Colonic mucosa (tissue), 4 donors: ENCODE results near the gene NDUFS4. TPM values are rescaled to one million over a fixed set of nuclear protein-coding genes. Genes with fewer than 3 reads are reported as not detected.
"Not testable (repeated sequence)": the region's sequence is repeated elsewhere in the genome, so short reads cannot be mapped to it uniquely, and the experiment has no call there.

Experiments
- DNase-seq: peaks from one replicate; pipeline ENCODE4 v3.0.0-alpha.2; 2020
- H3K27ac ChIP-seq: fragments of 200-600 bp; one replicate; pipeline ENCODE4 v1.8.0; 2021
- H3K27me3 ChIP-seq: fragments of 200-600 bp; one replicate; pipeline ENCODE4 v1.8.0; 2021
- H3K36me3 ChIP-seq: fragments of 200-600 bp; one replicate; pipeline ENCODE4 v1.8.0; 2021
- H3K4me1 ChIP-seq: fragments of 200-600 bp; one replicate; pipeline ENCODE4 v1.8.0; 2021; ENCODE audit warnings: mild to moderate bottlenecking
- H3K4me3 ChIP-seq: fragments of 200-600 bp; one replicate; pipeline ENCODE4 v1.8.0; 2021
- H3K9ac ChIP-seq, 2 donors: one replicate each; pipeline ENCODE4 v1.7.0; 2013; ENCODE audit warnings: control low read depth in 2 of 2, low read depth in 2 of 2, low read length in 2 of 2
- H3K9me3 ChIP-seq: fragments of 200-600 bp; one replicate; pipeline ENCODE4 v1.8.0; 2021
- intact Hi-C: fragments of 100-400 bp; cut with DNase I; formaldehyde crosslinking; loops from one replicate; pipeline ENCODE4 v1.14.1; 2022
- total RNA-seq, 2 donors: library from RNA; stranded (reverse); fragmentation: NEBNext Ultra II Directional in 1 of 2; extraction: Animal tissue kit (Norgen Biotek cat#: 25700) in 1 of 2; gene quantifications; one replicate each; pipeline ENCODE4 v1.2.1, GENCODE V29; 2021
- TF ChIP-seq, protein P1 (sequence below): fragments of 200-600 bp; IDR thresholded peaks from one replicate; pipeline ENCODE4 v1.8.0; 2022; ENCODE audit warnings: antibody characterized with exemption, mild to moderate bottlenecking
- donor health status: healthy.
- donor health status: DM: no; HTN: no; CAD: no.
- donor health status: DM: no; HTN: no; CAD: no.

NDUFS4 gene
- total RNA-seq, 2 donors from 2014 or later = 87.5 to 119 TPM

DNA sequence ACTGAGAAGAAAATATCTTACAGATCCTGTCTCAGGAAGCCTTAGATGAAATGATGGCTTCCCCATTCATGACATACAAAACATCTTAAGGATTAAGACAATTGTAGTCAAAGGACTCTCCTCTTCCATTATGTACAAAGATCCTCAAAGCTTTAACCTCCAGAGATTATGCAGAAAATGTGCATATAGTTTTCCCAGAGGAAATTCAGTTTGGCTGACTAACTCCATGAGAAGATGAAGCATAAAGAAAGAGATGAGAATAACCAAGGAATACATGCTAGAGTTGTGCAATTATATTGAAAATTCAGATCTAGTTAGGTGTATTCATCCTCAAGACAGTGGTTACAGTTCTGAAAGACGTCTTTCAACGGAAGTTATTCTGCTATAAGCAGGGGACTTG, 18.6 kb upstream of the NDUFS4 start:
- Histone ChIP-seq H3K9me3 (no peaks in the 10 kb centered on the region), H3K36me3 (no peaks in the 10 kb centered on the region), H3K9ac (no peak overlapping the region), H3K4me1 (no peaks in the 10 kb centered on the region), H3K27ac (no peak overlapping the region), H3K4me3 (no peak overlapping the region), H3K27me3 (no peaks in the 10 kb centered on the region)
- intact Hi-C loops = no loop called here
- DNase-seq = no peak
- TF ChIP-seq, protein P1, sequence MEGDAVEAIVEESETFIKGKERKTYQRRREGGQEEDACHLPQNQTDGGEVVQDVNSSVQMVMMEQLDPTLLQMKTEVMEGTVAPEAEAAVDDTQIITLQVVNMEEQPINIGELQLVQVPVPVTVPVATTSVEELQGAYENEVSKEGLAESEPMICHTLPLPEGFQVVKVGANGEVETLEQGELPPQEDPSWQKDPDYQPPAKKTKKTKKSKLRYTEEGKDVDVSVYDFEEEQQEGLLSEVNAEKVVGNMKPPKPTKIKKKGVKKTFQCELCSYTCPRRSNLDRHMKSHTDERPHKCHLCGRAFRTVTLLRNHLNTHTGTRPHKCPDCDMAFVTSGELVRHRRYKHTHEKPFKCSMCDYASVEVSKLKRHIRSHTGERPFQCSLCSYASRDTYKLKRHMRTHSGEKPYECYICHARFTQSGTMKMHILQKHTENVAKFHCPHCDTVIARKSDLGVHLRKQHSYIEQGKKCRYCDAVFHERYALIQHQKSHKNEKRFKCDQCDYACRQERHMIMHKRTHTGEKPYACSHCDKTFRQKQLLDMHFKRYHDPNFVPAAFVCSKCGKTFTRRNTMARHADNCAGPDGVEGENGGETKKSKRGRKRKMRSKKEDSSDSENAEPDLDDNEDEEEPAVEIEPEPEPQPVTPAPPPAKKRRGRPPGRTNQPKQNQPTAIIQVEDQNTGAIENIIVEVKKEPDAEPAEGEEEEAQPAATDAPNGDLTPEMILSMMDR = no peak

DNA sequence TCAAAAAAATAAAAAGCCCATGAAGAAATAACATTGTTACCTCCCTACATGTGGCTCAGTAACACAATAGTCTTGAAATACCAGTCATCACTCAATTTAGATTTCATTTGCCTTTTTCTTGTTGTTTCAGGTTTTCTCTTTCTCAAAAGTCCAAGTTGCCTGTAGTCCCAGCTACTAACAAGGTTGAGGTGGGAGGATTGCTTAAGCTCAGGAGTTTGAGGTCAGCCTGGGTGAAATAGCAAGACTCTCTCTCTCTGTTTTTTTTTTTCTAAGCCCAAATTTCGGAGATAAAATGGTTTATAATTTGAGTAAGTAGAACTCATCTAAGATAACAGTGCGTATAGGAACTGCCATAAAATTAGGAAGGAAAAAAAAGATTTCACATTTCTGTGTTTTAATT, 17.5 kb upstream of the NDUFS4 start:
- no peaks in the 10 kb centered on the region for H3K36me3 ChIP-seq
- H3K4me1 ChIP-seq = peaks cover 7% of the 10 kb centered on the region
- H3K9ac ChIP-seq = no peak overlapping the region
- DNase-seq = no peak
- H3K27ac ChIP-seq = no peak overlapping the region
- H3K9me3 ChIP-seq = no peaks in the 10 kb centered on the region
- H3K27me3 ChIP-seq = no peaks in the 10 kb centered on the region
- H3K4me3 ChIP-seq = no peak overlapping the region
- intact Hi-C loops = no loop called here
- TF ChIP-seq, protein P1 = no peak

DNA sequence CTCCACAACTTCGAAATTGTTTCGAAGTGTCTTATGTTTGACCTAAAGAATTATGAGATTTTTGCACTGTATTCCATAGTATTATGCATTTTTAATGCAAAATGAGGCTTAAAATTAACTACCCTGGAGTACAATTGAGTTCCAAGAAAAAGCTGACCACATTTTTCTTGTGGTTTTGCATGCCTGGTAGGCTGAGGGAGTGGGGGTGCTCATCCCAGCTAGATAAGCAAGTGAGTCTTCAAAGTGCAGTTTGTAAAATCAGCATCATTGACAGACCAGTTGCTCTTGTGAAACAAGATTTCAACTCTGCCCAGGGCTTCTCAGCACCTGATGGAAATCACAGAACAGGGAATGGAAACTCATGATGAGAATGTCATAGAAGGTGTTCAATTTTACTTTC, 17.0 kb upstream of the NDUFS4 start:
- no peak overlapping the region for H3K4me3 ChIP-seq
- H3K27me3 ChIP-seq = no peaks in the 10 kb centered on the region
- no peak for DNase-seq
- H3K9ac ChIP-seq = no peak overlapping the region
- no peaks in the 10 kb centered on the region for H3K9me3 ChIP-seq
- TF ChIP-seq, protein P1 = no peak
- no peaks in the 10 kb centered on the region for H3K36me3 ChIP-seq
- intact Hi-C loops = no loop called here
- H3K4me1 ChIP-seq = peaks cover 7% of the 10 kb centered on the region
- H3K27ac ChIP-seq = no peak overlapping the region

DNA sequence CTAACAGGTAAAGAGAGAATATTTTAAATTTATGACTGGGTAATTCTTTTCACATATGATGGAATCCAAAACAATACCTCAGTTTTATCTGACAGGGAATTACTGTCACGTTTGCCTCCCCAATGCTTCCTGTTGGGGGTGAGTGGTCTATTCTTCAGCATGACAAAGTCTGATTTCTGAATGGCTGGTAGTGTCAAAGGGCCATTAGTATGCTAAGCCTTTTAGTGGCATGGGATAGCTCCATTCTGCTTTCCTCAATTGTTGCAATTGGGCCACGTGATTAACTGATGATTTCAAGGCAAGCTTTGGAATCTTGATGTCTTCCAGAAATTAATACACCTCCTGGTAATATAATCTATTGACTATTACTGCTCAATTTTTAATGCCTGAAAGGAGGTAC, 14.7 kb upstream of the NDUFS4 start:
- intact Hi-C loops = no loop called here
- no peak overlapping the region for H3K4me3 ChIP-seq
- no peaks in the 10 kb centered on the region for H3K36me3 ChIP-seq
- peaks cover 7% of the 10 kb centered on the region for H3K4me1 ChIP-seq
- no peaks in the 10 kb centered on the region for H3K27me3 ChIP-seq
- no peak overlapping the region for H3K27ac ChIP-seq
- H3K9ac ChIP-seq = no peak overlapping the region
- TF ChIP-seq, protein P1 = no peak
- no peaks in the 10 kb centered on the region for H3K9me3 ChIP-seq
- DNase-seq = no peak

DNA sequence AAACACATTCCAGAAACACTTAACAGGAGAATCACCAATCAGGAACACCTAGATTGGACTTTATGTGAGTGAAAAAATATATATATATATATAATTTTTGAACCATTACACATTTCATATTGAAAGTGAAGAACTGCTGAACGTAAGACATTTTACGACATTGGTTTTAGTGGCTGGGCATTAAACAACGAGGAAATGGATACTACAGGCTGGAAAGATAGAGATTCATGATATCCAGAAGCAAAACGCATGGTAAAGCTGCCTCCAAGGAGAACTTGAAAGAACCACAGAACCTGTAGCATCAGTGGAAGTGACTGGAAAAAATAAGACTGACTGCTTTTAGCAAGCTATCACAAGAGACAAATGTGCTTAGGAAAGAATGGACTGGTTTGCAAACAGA, 13.2 kb upstream of the NDUFS4 start:
- H3K4me3 ChIP-seq = no peak overlapping the region
- DNase-seq = no peak
- H3K4me1 ChIP-seq = peaks cover 7% of the 10 kb centered on the region
- intact Hi-C loops = no loop called here
- no peaks in the 10 kb centered on the region for H3K27me3 ChIP-seq
- no peak overlapping the region for H3K27ac ChIP-seq
- TF ChIP-seq, protein P1 = no peak
- H3K36me3 ChIP-seq = no peaks in the 10 kb centered on the region
- H3K9me3 ChIP-seq = no peaks in the 10 kb centered on the region
- no peak overlapping the region for H3K9ac ChIP-seq

DNA sequence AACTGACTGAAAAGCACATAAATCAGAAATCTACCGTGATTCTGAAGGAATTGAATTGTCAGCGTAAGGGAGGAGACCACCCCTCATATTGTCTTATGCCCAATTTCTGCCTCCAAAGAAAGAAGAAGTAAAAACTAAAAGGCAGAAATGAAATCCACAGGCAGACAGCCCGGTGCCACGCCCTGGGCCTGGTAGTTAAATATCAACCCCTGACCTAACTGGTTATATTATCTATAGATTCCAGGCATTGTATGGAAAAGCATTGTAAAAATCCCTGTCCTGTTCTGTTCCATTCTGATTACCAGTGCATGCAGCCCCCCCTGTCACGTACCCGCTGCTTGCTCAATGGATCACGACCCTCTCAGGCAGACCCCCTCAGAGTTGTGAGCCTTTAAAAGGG, 11.9 kb upstream of the NDUFS4 start:
- H3K9ac ChIP-seq, H3K27me3 ChIP-seq, H3K36me3 ChIP-seq, H3K4me1 ChIP-seq, H3K27ac ChIP-seq, H3K4me3 ChIP-seq, H3K9me3 ChIP-seq, intact Hi-C loops: not testable (repeated sequence)
- DNase-seq = peak; percentile 71
